Measurements from ENCODE around the gene DNAAF5. TPM values are rescaled to one million over a fixed set of nuclear protein-coding genes. Genes with fewer than 3 reads are reported as not detected.

The DNAAF5 gene
- total and polyA plus RNA-seq, 2 of the 13 experiments (the other 11 are each of a cell fraction or from before 2014, with no cell fraction given), result 11.9 to 21.5 TPM

- TF ChIP-seq ZBTB10 (CRISPR knock-in tag; IDR thresholded peaks at IDR 0.05; ENCODE audit: borderline replicate concordance), result no peak
- peak; percentile 96 for TF ChIP-seq KAT8 (CRISPR knock-in tag; IDR thresholded peaks at IDR 0.05)
- TF ChIP-seq ZNF557 (CRISPR knock-in tag; IDR thresholded peaks at IDR 0.05), result no peak
- peak; percentile 83; the same call in 1 of the 2 replicates for TF ChIP-seq ZNF598 (CRISPR knock-in tag; IDR thresholded peaks at IDR 0.05; ENCODE audit: borderline replicate concordance)
- TF ChIP-seq ZBTB2 (CRISPR knock-in tag; IDR thresholded peaks at IDR 0.05; ENCODE audit: low read depth), result peak; percentile 59; the same call in 1 of the 2 replicates
- peak; percentile 73; the same call in 1 of the 2 replicates for TF ChIP-seq HNF1B (CRISPR knock-in tag; IDR thresholded peaks at IDR 0.05)
- TF ChIP-seq STAT5B (CRISPR knock-in tag; IDR thresholded peaks at IDR 0.05), result no peak; the same call in 1 of the 2 replicates
- TF ChIP-seq MNT (IDR thresholded peaks at IDR 0.05), result peak; percentile 92
- TF ChIP-seq MEIS1 (CRISPR knock-in tag; IDR thresholded peaks at IDR 0.05; ENCODE audit: borderline replicate concordance), result no peak
- TF ChIP-seq HIVEP1 (CRISPR knock-in tag; IDR thresholded peaks at IDR 0.05), result peak; percentile 81
- 0 out of 2 replicates have a peak, but pooled peaks have one; percentile 47 for TF ChIP-seq PPARG (CRISPR knock-in tag; conservative IDR thresholded peaks at IDR 0.05)
- peak; percentile 77; the same call in 1 of the 2 replicates for TF ChIP-seq IKZF5 (CRISPR knock-in tag; IDR thresholded peaks at IDR 0.05)
- 0 out of 2 replicates have a peak, but pooled peaks have one; percentile 18 for TF ChIP-seq ZNF329 (CRISPR knock-in tag; IDR thresholded peaks at IDR 0.05; ENCODE audit: low read depth)
- TF ChIP-seq TBX2 (CRISPR knock-in tag; IDR thresholded peaks at IDR 0.05; ENCODE audit: borderline replicate concordance), result peak; percentile 70; the same call in 1 of the 2 replicates
- peak; percentile 64 for TF ChIP-seq ZNF883 (CRISPR knock-in tag; IDR thresholded peaks at IDR 0.05; ENCODE audit: not compliant biosample characterization)
- no peak for TF ChIP-seq POGK (CRISPR knock-in tag; conservative IDR thresholded peaks at IDR 0.05)
- TF ChIP-seq ZNF354B (CRISPR knock-in tag; IDR thresholded peaks at IDR 0.05), result 0 out of 2 replicates have a peak, but pooled peaks have one; percentile 68
Measured at GRCh38 chr7:726084-726853, at the start of gene DNAAF5 (continued).

All from HepG2 (cell line).